MCF 10A (cell line): ENCODE measurements around the gene ARL6IP5. TPM values are rescaled to one million over a fixed set of nuclear protein-coding genes. Genes with fewer than 3 reads are reported as not detected.

Experiments
- BruUV-seq: library from RNA; stranded (reverse); fragments of 400-500 nt; replicated peaks from 2 replicates; lab custom pipeline; 2021; lab: Mats Ljungman, UMichigan
- CTCF ChIA-PET: fragments of 300-600 bp; sonication (Branson Sonifier 250); formaldehyde crosslinking; extraction: SDS; loops from one replicate; lab custom pipeline; 2021; ENCODE audit warnings: antibody characterized with exemption, inconsistent platforms; lab: Yijun Ruan, JAX
- POLR2A ChIA-PET: fragments of 300-600, 350-650 bp; sonication (Branson Sonifier 250); formaldehyde crosslinking; extraction: SDS; loops from one replicate; lab custom pipeline; 2020; ENCODE audit warnings: antibody characterized with exemption, inconsistent platforms; lab: Yijun Ruan, JAX
- DNase-seq: peaks from one replicate; pipeline ENCODE4 v3.0.0-alpha.2; 2018; ENCODE audit not compliant: unreplicated experiment
- H3K27ac Mint-ChIP-seq: one replicate; pipeline ENCODE4 v1.8.0; 2022; ENCODE audit warnings: mild to moderate bottlenecking, low read depth, mixed read lengths; ENCODE audit not compliant: unreplicated experiment
- H3K27me3 Mint-ChIP-seq: one replicate; pipeline ENCODE4 v1.8.0; 2022; ENCODE audit warnings: mixed read lengths; ENCODE audit not compliant: insufficient read depth, unreplicated experiment
- H3K36me3 Mint-ChIP-seq: one replicate; pipeline ENCODE4 v1.8.0; 2022; ENCODE audit warnings: mild to moderate bottlenecking, moderate library complexity, mixed read lengths; ENCODE audit not compliant: insufficient read depth, unreplicated experiment
- H3K4me1 Mint-ChIP-seq: one replicate; pipeline ENCODE4 v1.8.0; 2022; ENCODE audit warnings: mixed read lengths; ENCODE audit not compliant: insufficient read depth, unreplicated experiment
- H3K4me3 Mint-ChIP-seq: one replicate; pipeline ENCODE4 v1.8.0; 2022; ENCODE audit warnings: mild to moderate bottlenecking, moderate library complexity, mixed read lengths; ENCODE audit not compliant: unreplicated experiment
- H3K9me3 Mint-ChIP-seq: one replicate; pipeline ENCODE4 v1.8.0; 2022; ENCODE audit warnings: mixed read lengths; ENCODE audit not compliant: unreplicated experiment
- CTCF ChIP-seq: fragments of 200-600 bp; IDR thresholded peaks from one replicate; pipeline ENCODE4 v1.8.0; 2022; ENCODE audit warnings: antibody characterized with exemption, mild to moderate bottlenecking; ENCODE audit not compliant: unreplicated experiment
- intact Hi-C: fragments of 100-400 bp; cut with micrococcal nuclease; formaldehyde crosslinking; loops from 2 replicates; pipeline ENCODE4 v1.14.1; 2022
- total RNA-seq: library from RNA; stranded (reverse); gene quantifications from 2 replicates; pipeline ENCODE4 v1.2.3, GENCODE V29; 2022

ARL6IP5 gene
- total RNA-seq, 1 experiment from 2014 or later = 50.0 TPM

GRCh38 chr3:69087030-69087791 is 2.5 kb downstream of the ARL6IP5 start:
- no TSS peak for BruUV-seq
- POLR2A ChIA-PET = interaction anchor here (0.6 to 18.0 kb wide), 18 partner anchors 7 to 309 kb away, joined by 3 to 371 read pairs (median 5); partner anchors contain the start of genes EOGT, TMF1 and UBA3
- peaks cover 41% of the 10 kb centered on the region for H3K36me3 Mint-ChIP-seq
- H3K4me3 Mint-ChIP-seq = peak overlapping the region; percentile 81
- no peak overlapping the region for H3K27ac Mint-ChIP-seq
- H3K9me3 Mint-ChIP-seq = no peaks in the 10 kb centered on the region
- no peak for DNase-seq
- intact Hi-C loops = loop anchor here (5.0 kb wide), 2 partner anchors 35 to 75 kb away; partner anchors contain the start of genes EOGT and LMOD3
- CTCF ChIA-PET = interaction anchor here (0.8 kb wide), 1 partner anchor 13 kb away, joined by 3 read pairs; no protein-coding TSS in a partner anchor
- H3K4me1 Mint-ChIP-seq = peaks cover 52% of the 10 kb centered on the region
- no peaks in the 10 kb centered on the region for H3K27me3 Mint-ChIP-seq
- no peak for TF ChIP-seq CTCF

- DNase-seq = peak; percentile 61
- peak overlapping the region; percentile 81 for H3K4me3 Mint-ChIP-seq
These were observed 3.3 kb downstream of the ARL6IP5 start for GRCh38 chr3:69088063-69088462.

GRCh38 chr3:69090021-69090420 is 5.3 kb downstream of the ARL6IP5 start:
- peaks cover 36% of the 10 kb centered on the region for H3K4me1 Mint-ChIP-seq
- no peaks in the 10 kb centered on the region for H3K27me3 Mint-ChIP-seq
- H3K27ac Mint-ChIP-seq = peak overlapping the region; percentile 63
- no peaks in the 10 kb centered on the region for H3K9me3 Mint-ChIP-seq
- TF ChIP-seq CTCF = no peak
- DNase-seq = peak; percentile 71
- intact Hi-C loops = no loop called here
- ChIA-PET CTCF (interaction anchor here (0.7 to 1.9 kb wide), 3 partner anchors 8 to 31 kb away, joined by 3 to 5 read pairs (median 3); no protein-coding TSS in a partner anchor), POLR2A (interaction anchor here (0.5 to 18.0 kb wide), 10 partner anchors 6 to 660 kb away, joined by 3 to 371 read pairs (median 4); partner anchors contain the start of genes EOGT, TMF1 and UBA3)
- peaks cover 64% of the 10 kb centered on the region for H3K36me3 Mint-ChIP-seq
- peak overlapping the region; percentile 59 for H3K4me3 Mint-ChIP-seq
- BruUV-seq = no TSS peak

More at GRCh38 chr3:69088063-69088462, 3.3 kb downstream of the ARL6IP5 start:
- Mint-ChIP-seq H3K9me3 (no peaks in the 10 kb centered on the region), H3K27me3 (no peaks in the 10 kb centered on the region), H3K36me3 (peaks cover 50% of the 10 kb centered on the region), H3K27ac (peak overlapping the region; percentile 94), H3K4me1 (peaks cover 44% of the 10 kb centered on the region)
- no TSS peak for BruUV-seq
- CTCF ChIA-PET = interaction anchor here (0.6 to 1.6 kb wide), 2 partner anchors 36 to 452 kb away, joined by 3 to 4 read pairs; partner anchors contain the start of gene TMF1
- POLR2A ChIA-PET = interaction anchor here (1.4 to 18.0 kb wide), 6 partner anchors 8 to 74 kb away, joined by 4 to 371 read pairs (median 50); partner anchors contain the start of genes EOGT, TMF1 and UBA3
- no peak for TF ChIP-seq CTCF
- intact Hi-C loops = loop anchor here (5.0 kb wide), 2 partner anchors 34 to 76 kb away; partner anchors contain the start of genes EOGT and LMOD3
